Measurements from ENCODE around the gene TBC1D1. TPM values are rescaled to one million over a fixed set of nuclear protein-coding genes. Genes with fewer than 3 reads are reported as not detected.

The TBC1D1 gene
- total RNA-seq, 3 donors from 2014 or later (not counting 1 experiment from before 2014, with no cell fraction given), result 59.2 to 78.6 (median 68.5) TPM

GRCh38 chr4:38135201-38135600 lies 244.3 kb downstream of the TBC1D1 start:
- DNase-seq (no peak), ATAC-seq (no peak)
- peaks cover 31% of the 10 kb centered on the region for H3K36me3 ChIP-seq (ENCODE audit: control insufficient read depth, insufficient read depth, low read length)
- intact Hi-C loops (cut with micrococcal nuclease), result no loop called here
- TF ChIP-seq CTCF (IDR thresholded peaks at IDR 0.05), result no peak
- no peak overlapping the region for H3K27ac ChIP-seq (ENCODE audit: low read length)
- no peaks in the 10 kb centered on the region for H3K27me3 ChIP-seq (ENCODE audit: control insufficient read depth, insufficient read depth, low read length)
- H3K4me1 Mint-ChIP-seq, result peaks cover 52 to 63% of the 10 kb centered on the region in 2 donors
- H3K9me3 Mint-ChIP-seq, result no peaks in the 10 kb centered on the region
- H3K27me3 Mint-ChIP-seq (ENCODE audit: low read depth in 2 of 2), result no peaks in the 10 kb centered on the region
- peaks cover 12% of the 10 kb centered on the region for H3K36me3 Mint-ChIP-seq
- no peak overlapping the region for H3K4me3 Mint-ChIP-seq
- no peak overlapping the region for H3K27ac Mint-ChIP-seq
- no peaks in the 10 kb centered on the region for H3K9me3 ChIP-seq (ENCODE audit: control insufficient read depth, insufficient read depth, low read length)
- WGBS (ENCODE audit: insufficient coverage), result 97% methylated on average over 8 of the region's 8 CpGs
- peaks cover 39% of the 10 kb centered on the region for H3K4me1 ChIP-seq (ENCODE audit: control insufficient read depth, insufficient read depth, low read length)
- H3K4me3 ChIP-seq (ENCODE audit: low read length), result no peak overlapping the region

GRCh38 chr4:38136604-38137003 lies 245.7 kb downstream of the TBC1D1 start:
- H3K4me3 Mint-ChIP-seq, result no peak overlapping the region
- Histone ChIP-seq H3K4me3 (ENCODE audit: low read length) (no peak overlapping the region), H3K36me3 (ENCODE audit: control insufficient read depth, insufficient read depth, low read length) (peaks cover 33% of the 10 kb centered on the region), H3K9me3 (ENCODE audit: control insufficient read depth, insufficient read depth, low read length) (no peaks in the 10 kb centered on the region), H3K27me3 (ENCODE audit: control insufficient read depth, insufficient read depth, low read length) (no peaks in the 10 kb centered on the region), H3K27ac (ENCODE audit: low read length) (no peak overlapping the region), H3K4me1 (ENCODE audit: control insufficient read depth, insufficient read depth, low read length) (peaks cover 26% of the 10 kb centered on the region)
- no peak overlapping the region for H3K27ac Mint-ChIP-seq
- no peak for DNase-seq
- WGBS (ENCODE audit: insufficient coverage), result 95% methylated on average over 10 of the region's 10 CpGs
- intact Hi-C loops (cut with micrococcal nuclease), result no loop called here
- H3K4me1 Mint-ChIP-seq, result peaks cover 38 to 51% of the 10 kb centered on the region in 2 donors
- no peak for TF ChIP-seq CTCF (IDR thresholded peaks at IDR 0.05)
- H3K27me3 Mint-ChIP-seq (ENCODE audit: low read depth in 2 of 2), result no peaks in the 10 kb centered on the region
- H3K36me3 Mint-ChIP-seq, result peaks cover 12% of the 10 kb centered on the region
- H3K9me3 Mint-ChIP-seq, result no peaks in the 10 kb centered on the region
- no peak for ATAC-seq

- no peak overlapping the region for H3K4me3 Mint-ChIP-seq
- no peaks in the 10 kb centered on the region for H3K9me3 Mint-ChIP-seq
- ATAC-seq (no peak), DNase-seq (no peak)
- peaks cover 33 to 46% of the 10 kb centered on the region in 2 donors for H3K4me1 Mint-ChIP-seq
- H3K27ac Mint-ChIP-seq, result no peak overlapping the region
- H3K27ac ChIP-seq (ENCODE audit: low read length), result no peak overlapping the region
- H3K36me3 Mint-ChIP-seq, result peaks cover 12% of the 10 kb centered on the region
- no peaks in the 10 kb centered on the region for H3K9me3 ChIP-seq (ENCODE audit: control insufficient read depth, insufficient read depth, low read length)
- H3K36me3 ChIP-seq (ENCODE audit: control insufficient read depth, insufficient read depth, low read length), result peaks cover 33% of the 10 kb centered on the region
- no peaks in the 10 kb centered on the region for H3K27me3 Mint-ChIP-seq (ENCODE audit: low read depth in 2 of 2)
- WGBS (ENCODE audit: insufficient coverage), result 90% methylated on average over 17 of the region's 17 CpGs
- H3K4me1 ChIP-seq (ENCODE audit: control insufficient read depth, insufficient read depth, low read length), result peaks cover 21% of the 10 kb centered on the region
- H3K4me3 ChIP-seq (ENCODE audit: low read length), result no peak overlapping the region
- intact Hi-C loops (cut with micrococcal nuclease), result no loop called here
- H3K27me3 ChIP-seq (ENCODE audit: control insufficient read depth, insufficient read depth, low read length), result no peaks in the 10 kb centered on the region
- no peak for TF ChIP-seq CTCF (IDR thresholded peaks at IDR 0.05)
Observed at GRCh38 chr4:38137080-38137479, 246.2 kb downstream of the TBC1D1 start.

- Histone ChIP-seq H3K9me3 (ENCODE audit: control insufficient read depth, insufficient read depth, low read length) (no peaks in the 10 kb centered on the region), H3K36me3 (ENCODE audit: control insufficient read depth, insufficient read depth, low read length) (peaks cover 30% of the 10 kb centered on the region), H3K4me1 (ENCODE audit: control insufficient read depth, insufficient read depth, low read length) (peaks cover 12% of the 10 kb centered on the region), H3K27me3 (ENCODE audit: control insufficient read depth, insufficient read depth, low read length) (no peaks in the 10 kb centered on the region), H3K27ac (ENCODE audit: low read length) (no peak overlapping the region), H3K4me3 (ENCODE audit: low read length) (no peak overlapping the region)
- Mint-ChIP-seq H3K27me3 (ENCODE audit: low read depth in 2 of 2) (no peaks in the 10 kb centered on the region), H3K4me1 (peaks cover 20 to 33% of the 10 kb centered on the region in 2 donors), H3K27ac (no peak overlapping the region), H3K9me3 (no peaks in the 10 kb centered on the region), H3K36me3 (peaks cover 12% of the 10 kb centered on the region), H3K4me3 (no peak overlapping the region)
- intact Hi-C loops (cut with micrococcal nuclease), result no loop called here
- no peak for ATAC-seq
- WGBS (ENCODE audit: insufficient coverage), result 89% methylated on average over 3 of the region's 4 CpGs
- no peak for TF ChIP-seq CTCF (IDR thresholded peaks at IDR 0.05)
- DNase-seq, result no peak
Observed at GRCh38 chr4:38138363-38138762, 247.5 kb downstream of the TBC1D1 start.
